ENCODE data around the gene GGT7. TPM values are rescaled to one million over a fixed set of nuclear protein-coding genes. Genes with fewer than 3 reads are reported as not detected.

GGT7 gene
- total RNA-seq, 2 experiments from 2014 or later: 5.7 to 7.2 TPM

DNA sequence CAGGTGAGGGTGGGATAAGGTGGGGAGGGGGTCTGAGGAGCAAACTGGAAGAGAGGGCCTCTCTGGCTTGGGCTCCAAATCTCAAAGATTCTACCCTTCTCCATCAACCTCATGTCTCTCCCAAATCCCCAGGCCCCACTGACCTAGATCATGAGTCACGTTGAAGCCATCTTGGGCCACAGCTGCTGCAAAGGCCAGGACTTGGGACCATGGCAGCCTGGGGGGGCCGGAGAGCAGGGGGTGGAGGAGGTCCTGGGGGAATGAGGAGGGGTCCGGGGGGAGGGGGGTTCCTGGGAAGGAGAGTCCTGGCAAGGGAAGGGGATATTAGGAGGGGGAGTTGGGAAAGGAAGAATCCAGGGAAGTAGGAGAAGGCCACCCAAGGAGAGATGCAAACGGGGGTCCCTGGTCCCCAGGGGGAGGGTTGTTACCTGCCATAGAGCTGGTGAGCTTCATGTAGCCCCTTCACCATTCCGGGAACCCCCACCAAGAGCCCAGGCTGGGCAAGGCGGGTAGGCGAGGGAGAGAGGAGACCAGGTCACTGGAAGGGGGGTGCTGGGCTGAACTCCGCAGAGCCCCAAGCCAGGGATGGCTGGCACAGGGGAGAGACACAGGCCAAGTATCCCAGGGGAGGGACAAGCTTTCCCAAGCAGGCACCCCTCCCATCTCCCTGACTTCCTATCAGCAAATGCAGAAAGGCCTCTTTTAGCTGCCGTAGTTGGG, 12.7 kb downstream of the GGT7 start:
- H3K36me3 Mint-ChIP-seq (ENCODE audit: low read depth): no peaks in the 10 kb centered on the region
- no peaks in the 10 kb centered on the region for H3K27me3 Mint-ChIP-seq
- CTCF ChIA-PET: interaction anchor here (0.6 to 2.3 kb wide), 2 partner anchors 12 to 620 kb away, joined by 3 to 9 read pairs; partner anchors contain the start of gene GGT7

DNA sequence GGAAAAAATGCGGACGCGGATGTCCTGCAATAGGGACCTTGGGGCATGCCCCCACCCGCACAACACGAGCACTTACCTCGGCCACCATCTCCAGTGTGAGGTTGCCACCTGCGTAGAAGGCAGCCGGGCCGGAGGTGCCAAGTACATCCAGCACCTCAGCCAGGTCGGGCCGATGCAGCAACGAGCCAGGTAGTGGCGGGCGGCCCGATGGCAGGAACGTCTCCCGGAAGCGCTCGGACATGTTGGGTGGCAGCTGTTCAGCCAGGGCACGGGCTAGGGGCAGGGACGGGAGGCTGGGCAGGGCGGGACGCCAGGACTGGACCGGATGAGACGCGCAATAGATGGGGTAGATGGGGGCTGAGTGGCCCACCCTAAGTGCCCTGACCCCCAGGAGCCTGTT, 13.3 kb downstream of the GGT7 start:
- no peaks in the 10 kb centered on the region for H3K36me3 Mint-ChIP-seq (ENCODE audit: low read depth)
- ChIA-PET POLR2A (no interaction called here), CTCF (no interaction called here)
- no peak for DNase-seq
- no peaks in the 10 kb centered on the region for H3K27me3 Mint-ChIP-seq
- H3K9me3 Mint-ChIP-seq: no peaks in the 10 kb centered on the region
- H3K4me1 Mint-ChIP-seq: peaks cover 3% of the 10 kb centered on the region
- H3K4me3 Mint-ChIP-seq: no peak overlapping the region
- no peak overlapping the region for H3K27ac Mint-ChIP-seq

More for the DNA sequence above, 12.7 kb downstream of the GGT7 start:
- H3K9me3 Mint-ChIP-seq: no peaks in the 10 kb centered on the region
- H3K4me3 Mint-ChIP-seq: no peak overlapping the region
- POLR2A ChIA-PET: no interaction called here
- H3K4me1 Mint-ChIP-seq: peaks cover 3% of the 10 kb centered on the region
- DNase-seq: no peak
- no peak overlapping the region for H3K27ac Mint-ChIP-seq

DNA sequence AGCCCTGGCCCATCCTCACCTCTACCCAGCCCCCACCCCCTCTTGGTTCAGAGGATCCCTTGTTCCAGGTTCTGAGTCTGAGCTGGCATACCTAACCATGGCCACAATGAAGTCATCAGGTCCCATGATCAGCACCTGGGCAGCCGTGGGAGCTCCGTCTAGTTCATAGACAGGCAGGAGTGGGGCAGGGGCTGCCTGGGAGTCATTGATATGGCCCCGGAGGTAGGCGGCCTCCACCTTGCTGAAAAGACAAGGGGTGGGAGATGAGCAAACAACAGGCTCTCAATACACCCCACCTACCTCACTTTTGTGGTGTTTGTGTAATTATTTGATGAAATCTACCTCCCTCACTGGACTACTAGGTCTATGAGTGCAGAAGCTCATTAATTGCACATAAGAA, 20.4 kb downstream of the GGT7 start:
- H3K4me1 Mint-ChIP-seq: peaks cover 3% of the 10 kb centered on the region
- no peak overlapping the region for H3K27ac Mint-ChIP-seq
- ChIA-PET CTCF (interaction anchor here (1.1 to 2.9 kb wide), 3 partner anchors 21 to 407 kb away, joined by 3 to 8 read pairs (median 4); partner anchors contain the start of genes GSS and MYH7B), POLR2A (no interaction called here)
- no peaks in the 10 kb centered on the region for H3K36me3 Mint-ChIP-seq (ENCODE audit: low read depth)
- H3K9me3 Mint-ChIP-seq: no peaks in the 10 kb centered on the region
- no peak overlapping the region for H3K4me3 Mint-ChIP-seq
- no peaks in the 10 kb centered on the region for H3K27me3 Mint-ChIP-seq
- DNase-seq: no peak

DNA sequence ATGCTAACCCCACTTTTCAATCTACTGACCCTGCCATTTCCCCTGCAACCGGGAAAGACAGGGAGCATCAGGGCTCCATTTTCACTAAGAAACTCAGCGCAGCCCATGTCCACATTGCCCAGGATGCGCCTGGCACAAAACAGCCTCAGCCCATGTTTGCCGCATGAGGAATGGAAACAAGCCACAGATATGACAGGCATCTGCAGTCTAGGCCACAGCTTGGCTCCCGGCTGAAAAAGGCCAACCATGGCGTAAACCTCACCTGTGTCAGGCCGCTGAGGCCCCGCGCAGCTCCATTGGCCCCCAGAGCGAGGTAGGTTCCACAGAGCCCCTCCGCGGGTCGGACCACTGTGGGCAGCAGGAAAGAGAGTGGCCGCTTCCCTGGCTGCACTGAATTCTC, 21.7 kb downstream of the GGT7 start:
- Mint-ChIP-seq H3K9me3 (no peaks in the 10 kb centered on the region), H3K27ac (no peak overlapping the region), H3K27me3 (no peaks in the 10 kb centered on the region), H3K4me3 (no peak overlapping the region), H3K36me3 (ENCODE audit: low read depth) (no peaks in the 10 kb centered on the region), H3K4me1 (peaks cover 3% of the 10 kb centered on the region)
- DNase-seq: no peak
- CTCF ChIA-PET: interaction anchor here (2.9 kb wide), 1 partner anchor 23 kb away, joined by 8 read pairs; no protein-coding TSS in a partner anchor
- POLR2A ChIA-PET: no interaction called here

DNA sequence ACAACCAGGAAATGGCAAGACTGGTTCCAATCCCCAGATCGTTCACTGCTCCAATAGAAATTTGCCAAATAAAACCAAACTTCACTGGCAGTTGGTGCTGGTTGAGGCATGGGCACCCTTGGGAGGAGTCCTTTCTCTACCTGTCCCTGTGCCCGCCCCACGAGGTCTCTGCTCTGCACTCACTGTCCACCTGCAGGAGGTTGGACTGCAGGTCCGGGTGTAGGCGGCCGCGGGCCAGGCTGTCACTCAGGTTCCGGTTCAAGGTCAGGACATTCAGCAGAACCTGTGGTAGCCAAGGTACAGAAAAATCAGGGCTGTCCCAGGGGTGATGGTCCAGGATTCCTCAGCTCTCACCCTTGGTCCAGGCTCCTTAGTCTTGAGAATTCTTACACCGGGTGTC, 22.9 kb downstream of the GGT7 start:
- no peak for DNase-seq
- Mint-ChIP-seq H3K4me3 (no peak overlapping the region), H3K36me3 (ENCODE audit: low read depth) (no peaks in the 10 kb centered on the region), H3K9me3 (no peaks in the 10 kb centered on the region), H3K27ac (no peak overlapping the region), H3K4me1 (peaks cover 3% of the 10 kb centered on the region), H3K27me3 (no peaks in the 10 kb centered on the region)
- POLR2A ChIA-PET: no interaction called here
- CTCF ChIA-PET: no interaction called here

DNA sequence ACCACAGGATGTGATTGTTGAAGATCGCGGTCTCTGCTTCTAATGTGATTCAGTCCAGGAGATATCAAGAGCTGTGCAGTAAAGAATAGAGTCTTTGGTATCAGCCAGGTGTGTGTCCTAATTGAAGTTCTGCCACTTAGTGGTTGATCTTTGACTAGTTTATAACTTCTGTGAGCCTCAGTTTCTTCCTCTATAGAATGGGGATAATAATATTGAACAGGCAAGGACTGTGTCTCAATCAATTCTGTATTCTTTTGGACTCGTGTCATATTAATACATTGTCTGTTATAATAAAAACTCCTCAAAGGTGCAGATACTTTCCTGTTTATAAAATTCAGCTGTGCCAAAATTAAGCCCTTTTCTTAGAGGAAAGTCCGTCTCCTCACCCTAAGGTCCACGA, 24.1 kb downstream of the GGT7 start:
- no peak for DNase-seq
- H3K4me3 Mint-ChIP-seq: no peak overlapping the region
- ChIA-PET CTCF (interaction anchor here (0.6 to 1.2 kb wide), 5 partner anchors 12 to 246 kb away, joined by 3 to 4 read pairs (median 3); partner anchors contain the start of gene GGT7), POLR2A (no interaction called here)
- peaks cover 3% of the 10 kb centered on the region for H3K4me1 Mint-ChIP-seq
- H3K27me3 Mint-ChIP-seq: no peaks in the 10 kb centered on the region
- no peak overlapping the region for H3K27ac Mint-ChIP-seq
- no peaks in the 10 kb centered on the region for H3K9me3 Mint-ChIP-seq
- H3K36me3 Mint-ChIP-seq (ENCODE audit: low read depth): no peaks in the 10 kb centered on the region

DNA sequence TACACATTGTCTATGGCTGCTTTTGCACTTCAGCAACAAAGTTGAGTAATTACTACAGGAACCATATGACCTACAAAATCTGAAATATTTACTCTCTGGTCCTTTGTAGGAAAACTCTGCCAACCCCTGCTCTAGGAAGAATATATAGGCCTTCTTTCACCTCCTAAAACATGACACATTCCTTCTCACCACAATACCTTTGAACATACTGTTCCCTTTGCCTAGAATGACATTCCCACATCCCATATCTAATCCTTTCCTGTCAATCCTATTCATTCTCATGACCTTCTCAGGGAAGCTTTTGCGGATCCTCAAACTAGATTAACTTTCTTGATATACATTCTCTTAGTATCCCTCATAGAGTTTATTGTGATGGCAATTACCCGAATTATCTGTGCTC, 29.2 kb downstream of the GGT7 start:
- Mint-ChIP-seq H3K27me3 (peaks cover 16% of the 10 kb centered on the region), H3K4me3 (no peak overlapping the region), H3K36me3 (ENCODE audit: low read depth) (no peaks in the 10 kb centered on the region), H3K4me1 (peaks cover 1% of the 10 kb centered on the region), H3K27ac (no peak overlapping the region), H3K9me3 (no peaks in the 10 kb centered on the region)
- CTCF ChIA-PET: interaction anchor here (0.6 to 0.7 kb wide), 2 partner anchors 295 to 459 kb away, joined by 3 read pairs; no protein-coding TSS in a partner anchor
- no peak for DNase-seq
- POLR2A ChIA-PET: no interaction called here

DNA sequence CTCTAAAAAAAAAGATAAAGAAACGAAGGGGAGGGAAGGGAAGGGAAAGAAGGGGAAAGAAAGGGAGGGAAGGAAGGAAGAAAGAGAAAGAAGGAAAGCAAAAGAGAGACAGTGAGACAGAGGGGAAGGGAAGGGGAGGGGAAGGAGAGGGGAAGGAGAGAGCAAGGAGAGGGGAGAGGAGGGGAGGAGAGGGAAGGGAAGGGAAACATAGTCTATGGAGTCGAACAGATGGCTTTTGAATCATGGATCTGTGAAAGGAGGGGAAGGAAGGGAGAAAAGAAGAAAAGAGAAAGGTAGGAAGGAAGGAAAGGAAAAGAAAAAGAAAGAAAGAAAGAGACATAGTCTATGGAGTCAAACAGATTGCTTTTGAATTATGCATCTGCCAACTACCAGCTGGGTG, 30.5 kb downstream of the GGT7 start:
- H3K4me3 Mint-ChIP-seq: no peak overlapping the region
- H3K36me3 Mint-ChIP-seq (ENCODE audit: low read depth): no peaks in the 10 kb centered on the region
- H3K9me3 Mint-ChIP-seq: no peaks in the 10 kb centered on the region
- peaks cover 18% of the 10 kb centered on the region for H3K27me3 Mint-ChIP-seq
- ChIA-PET POLR2A (no interaction called here), CTCF (no interaction called here)
- H3K4me1 Mint-ChIP-seq: no peaks in the 10 kb centered on the region
- no peak for DNase-seq
- no peak overlapping the region for H3K27ac Mint-ChIP-seq

DNA sequence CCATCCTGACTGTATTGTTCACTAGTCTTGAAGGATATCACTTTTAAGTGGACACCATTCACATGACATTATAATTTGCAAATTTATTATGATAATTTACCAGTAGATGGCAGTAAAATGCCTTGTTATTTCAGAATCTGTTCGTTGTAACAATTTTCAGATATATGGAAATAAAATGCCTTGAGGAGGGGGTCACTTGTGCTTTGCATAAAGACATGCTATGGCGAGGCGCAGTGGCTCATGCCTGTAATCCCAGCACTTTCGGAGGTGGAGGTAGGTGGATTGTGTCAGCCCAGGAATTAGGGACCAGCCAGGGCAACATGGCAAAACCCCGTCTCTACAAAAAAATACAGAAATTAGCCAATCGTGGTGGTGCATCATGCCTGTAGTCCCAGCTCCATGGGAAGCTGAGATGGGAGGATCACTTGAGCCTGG, 38.2 kb downstream of the GGT7 start:
- no peaks in the 10 kb centered on the region for H3K9me3 Mint-ChIP-seq
- ChIA-PET POLR2A (no interaction called here), CTCF (interaction anchor here (0.9 kb wide), 1 partner anchor 262 kb away, joined by 3 read pairs; no protein-coding TSS in a partner anchor)
- no peak overlapping the region for H3K27ac Mint-ChIP-seq
- no peak for DNase-seq
- peaks cover 1% of the 10 kb centered on the region for H3K4me1 Mint-ChIP-seq
- H3K36me3 Mint-ChIP-seq (ENCODE audit: low read depth): no peaks in the 10 kb centered on the region
- no peak overlapping the region for H3K4me3 Mint-ChIP-seq
- peaks cover 32% of the 10 kb centered on the region for H3K27me3 Mint-ChIP-seq

DNA sequence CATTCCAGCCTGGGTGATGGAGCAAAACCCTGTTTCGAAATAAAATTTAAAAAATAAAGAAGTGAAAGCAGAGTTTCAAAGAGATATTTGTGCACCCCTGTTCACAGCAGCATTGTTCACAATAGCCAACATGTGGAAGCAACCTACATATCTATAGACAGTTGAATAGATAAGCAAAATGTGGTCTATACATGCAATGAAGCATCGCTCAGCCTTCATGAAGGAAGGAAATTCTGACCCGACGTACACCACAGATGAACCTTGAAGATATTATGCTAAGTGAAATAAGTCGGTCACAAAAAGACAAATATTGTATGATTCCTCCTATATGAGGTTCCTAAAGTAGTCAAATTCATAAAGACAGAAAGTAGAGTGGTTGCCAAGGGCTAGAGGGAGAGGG, 40.7 kb downstream of the GGT7 start:
- peaks cover 1% of the 10 kb centered on the region for H3K4me1 Mint-ChIP-seq
- H3K9me3 Mint-ChIP-seq: no peaks in the 10 kb centered on the region
- no peak overlapping the region for H3K4me3 Mint-ChIP-seq
- H3K36me3 Mint-ChIP-seq (ENCODE audit: low read depth): no peaks in the 10 kb centered on the region
- H3K27ac Mint-ChIP-seq: no peak overlapping the region
- H3K27me3 Mint-ChIP-seq: peaks cover 31% of the 10 kb centered on the region
- ChIA-PET POLR2A (no interaction called here), CTCF (interaction anchor here (0.6 kb wide), 1 partner anchor 38 kb away, joined by 3 read pairs; no protein-coding TSS in a partner anchor)
- no peak for DNase-seq

DNA sequence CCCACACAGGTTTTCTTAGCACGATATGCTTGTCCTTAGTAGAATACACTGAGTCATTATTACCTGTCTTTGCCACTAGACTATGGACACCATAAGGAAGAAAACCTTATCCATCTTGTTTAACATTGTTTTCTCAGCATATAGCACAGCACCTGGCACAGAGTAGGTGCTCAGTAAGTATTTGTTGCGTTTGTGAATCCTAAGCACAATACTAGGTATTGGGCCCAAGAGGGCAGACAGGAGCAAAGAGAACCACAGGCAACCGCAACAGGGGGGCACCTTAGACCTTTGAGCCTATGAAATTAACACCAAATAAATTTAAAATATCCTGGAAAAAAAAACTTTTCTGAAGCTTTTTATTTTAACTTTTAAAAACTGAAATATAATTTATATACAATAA, 43.5 kb downstream of the GGT7 start:
- peaks cover 13% of the 10 kb centered on the region for H3K4me1 Mint-ChIP-seq
- peaks cover 30% of the 10 kb centered on the region for H3K27me3 Mint-ChIP-seq
- H3K36me3 Mint-ChIP-seq (ENCODE audit: low read depth): no peaks in the 10 kb centered on the region
- H3K4me3 Mint-ChIP-seq: no peak overlapping the region
- H3K9me3 Mint-ChIP-seq: no peaks in the 10 kb centered on the region
- DNase-seq: no peak
- POLR2A ChIA-PET: no interaction called here
- H3K27ac Mint-ChIP-seq: no peak overlapping the region
- CTCF ChIA-PET: interaction anchor here (0.9 kb wide), 1 partner anchor 9 kb away, joined by 4 read pairs; no protein-coding TSS in a partner anchor

DNA sequence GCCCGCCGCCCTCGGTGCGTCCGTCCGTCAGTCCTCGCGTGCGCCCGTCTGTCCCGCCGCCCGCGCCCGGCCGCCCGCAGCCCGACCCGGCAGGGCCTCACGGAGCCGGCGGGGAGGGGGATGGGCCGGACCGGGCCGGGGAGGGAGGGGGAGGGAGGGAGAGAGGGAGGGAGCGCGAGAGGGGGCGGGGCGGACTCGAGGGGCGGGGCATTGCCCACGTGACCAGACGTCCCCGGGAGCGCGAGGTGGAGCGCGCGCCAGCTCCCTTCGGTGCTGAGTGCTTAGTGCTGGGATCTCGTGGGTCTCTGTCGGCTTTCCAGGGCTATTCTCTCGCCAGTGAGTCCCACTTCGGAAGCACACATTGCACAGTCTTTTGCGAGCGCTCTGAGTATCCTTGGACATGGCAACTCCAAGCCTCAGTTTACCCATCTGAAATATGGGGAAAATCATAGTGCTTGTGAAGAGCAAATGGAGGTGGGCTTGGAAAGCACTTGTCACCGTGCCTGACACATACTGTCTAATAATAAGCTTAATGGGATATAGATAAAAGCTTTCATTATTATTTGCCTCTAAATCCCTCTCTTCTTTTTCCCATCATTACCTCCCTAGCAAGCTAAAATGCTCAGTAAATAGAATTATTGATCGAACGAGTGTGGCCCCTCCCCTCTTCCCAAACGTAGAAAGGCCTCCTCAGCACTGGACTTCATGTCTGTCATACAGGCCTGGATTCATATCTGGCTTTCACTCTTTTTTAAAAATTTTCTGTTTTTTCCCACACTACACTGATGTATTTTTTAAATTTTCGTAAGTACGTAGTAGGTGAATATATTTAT, 46.9 kb downstream of the GGT7 start, which contains the start of gene NCOA6:
TSS of gene NCOA6 (minus strand) at position 122 of the 833 bp plus-strand sequence. CDS start 43,296 bp downstream, outside the sequence.
- H3K27me3 Mint-ChIP-seq: peaks cover 13% of the 10 kb centered on the region
- ChIA-PET CTCF (interaction anchor here (0.6 to 1.9 kb wide), 3 partner anchors 8 to 13 kb away, joined by 3 to 5 read pairs (median 3); no protein-coding TSS in a partner anchor), POLR2A (interaction anchor here (0.5 to 1.0 kb wide), 2 partner anchors 200 to 452 kb away, joined by 3 read pairs; partner anchors contain the start of gene MMP24OS)

More for the DNA sequence above, 46.9 kb downstream of the GGT7 start, which contains the start of gene NCOA6:
- Mint-ChIP-seq H3K27ac (peak within 1 kb of the TSS; percentile 88), H3K36me3 (ENCODE audit: low read depth) (peaks cover 8% of the 10 kb centered on the region), H3K4me3 (peak within 1 kb of the TSS; percentile 88), H3K4me1 (peaks cover 37% of the 10 kb centered on the region), H3K9me3 (no peaks in the 10 kb centered on the region)
- peak; percentile 83 for DNase-seq

All from activated CD4-positive, alpha-beta T cell treated with anti-CD3 and anti-CD28 coated beads, Interleukin-2, amount 10 ng/mL, durations not matched to agents 7 days and 5 days (primary cell).